D721Med (cell line): ENCODE measurements around the gene ARHGEF35.
"Not testable (repeated sequence)": the region's sequence is repeated elsewhere in the genome, so short reads cannot be mapped to it uniquely, and the experiment has no call there.

ENCODE experiments used
- DNase-seq: peaks from one replicate; pipeline ENCODE4 v3.0.0; 2011; ENCODE audit warnings: low spot score; ENCODE audit not compliant: insufficient read length
- FAIRE-seq: peaks from 2 replicates; lab custom pipeline; 2011; peaks lifted over from hg19 to GRCh38; lab: Jason Lieb, UNC
- CTCF ChIP-seq: IDR thresholded peaks from 2 replicates; pipeline ENCODE4 v1.5.1; 2012; ENCODE audit warnings: mild to moderate bottlenecking, control low read depth; ENCODE audit not compliant: insufficient read depth; ENCODE audit errors: missing control alignments

Gene ARHGEF35

GRCh38 chr7:144187848-144188247 is 7.8 kb downstream of the ARHGEF35 start:
- not testable (repeated sequence) for DNase-seq, FAIRE-seq

GRCh38 chr7:144183166-144183565 is 12.5 kb downstream of the ARHGEF35 start, which contains the start of gene CTAGE4:
CTAGE4 (plus strand) TSS chr7:144183466; CDS start chr7:144183504, 38 bp downstream.
- DNase-seq, FAIRE-seq: not testable (repeated sequence)

- FAIRE-seq, DNase-seq: not testable (repeated sequence)
Observed at GRCh38 chr7:144179165-144179479, 16.5 kb downstream of the ARHGEF35 start.

- FAIRE-seq, DNase-seq: not testable (repeated sequence)
Observed at GRCh38 chr7:144178380-144179164, 17.1 kb downstream of the ARHGEF35 start.

- TF ChIP-seq CTCF: no peak
- no peak for DNase-seq
- FAIRE-seq: no peak
Observed at GRCh38 chr7:144174613-144175012, 21.0 kb downstream of the ARHGEF35 start.

GRCh38 chr7:144171594-144172350 is 23.9 kb downstream of the ARHGEF35 start:
- FAIRE-seq, DNase-seq: not testable (repeated sequence)

- DNase-seq: no peak
- no peak for TF ChIP-seq CTCF
- no peak for FAIRE-seq
Observed at GRCh38 chr7:144164784-144165183, 30.8 kb downstream of the ARHGEF35 start.

GRCh38 chr7:144158861-144159260 is 36.8 kb downstream of the ARHGEF35 start:
- no peak for FAIRE-seq
- TF ChIP-seq CTCF: no peak
- DNase-seq: no peak

- FAIRE-seq: no peak
- no peak for TF ChIP-seq CTCF
- no peak for DNase-seq
Observed at GRCh38 chr7:144148224-144148827, 47.3 kb downstream of the ARHGEF35 start.
